ENCODE results near the gene ORC4.
"Not testable (repeated sequence)": the region's sequence is repeated elsewhere in the genome, so short reads cannot be mapped to it uniquely, and the experiment has no call there.

Gene ORC4

DNA sequence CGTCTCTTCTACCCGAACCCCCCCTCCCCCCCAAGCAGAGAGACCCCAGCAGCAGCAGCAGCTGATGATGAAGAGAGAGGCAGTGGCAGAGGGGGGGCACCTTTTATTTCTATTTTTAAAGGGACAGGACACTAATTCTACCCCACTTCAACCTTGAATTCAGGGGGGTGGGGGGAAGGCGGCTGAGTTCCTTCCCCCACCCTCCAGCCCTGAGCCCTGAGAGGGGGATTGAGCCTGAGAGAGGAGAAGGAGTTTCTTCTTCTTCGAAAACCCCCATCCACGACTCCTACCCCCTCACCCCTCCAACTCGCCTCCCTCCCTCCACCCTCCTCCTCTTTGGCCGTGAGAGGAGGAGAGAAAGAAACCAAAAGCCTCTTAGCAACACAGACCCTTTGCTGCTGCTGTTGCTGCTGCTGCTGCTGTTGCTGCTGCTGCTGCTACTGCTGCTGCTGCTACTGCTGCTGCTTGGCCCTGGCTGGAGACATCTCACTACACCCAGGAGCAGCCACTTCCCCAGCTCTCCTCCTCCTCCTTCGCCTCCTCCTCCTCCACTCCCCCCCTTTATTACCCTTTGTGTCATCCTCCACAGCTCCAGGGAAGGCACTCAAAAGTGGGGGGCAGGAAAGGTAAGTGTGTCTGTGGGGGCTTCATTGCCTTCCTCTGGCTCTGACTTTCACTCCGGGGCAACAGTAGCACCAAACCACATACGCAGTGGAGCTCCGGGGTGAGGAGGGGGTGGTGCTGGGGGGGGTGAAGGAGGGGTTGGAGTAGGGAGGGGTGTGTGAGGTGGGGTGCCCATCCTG, 723 bp upstream of the ORC4 start, which contains the start of gene MBD5:
Gene MBD5, plus strand, starts transcription at position 33 of the 803 bp plus-strand sequence.
- peak within 1 kb of the TSS; percentile 80 for H3K27ac ChIP-seq
- TF ChIP-seq, protein P1, sequence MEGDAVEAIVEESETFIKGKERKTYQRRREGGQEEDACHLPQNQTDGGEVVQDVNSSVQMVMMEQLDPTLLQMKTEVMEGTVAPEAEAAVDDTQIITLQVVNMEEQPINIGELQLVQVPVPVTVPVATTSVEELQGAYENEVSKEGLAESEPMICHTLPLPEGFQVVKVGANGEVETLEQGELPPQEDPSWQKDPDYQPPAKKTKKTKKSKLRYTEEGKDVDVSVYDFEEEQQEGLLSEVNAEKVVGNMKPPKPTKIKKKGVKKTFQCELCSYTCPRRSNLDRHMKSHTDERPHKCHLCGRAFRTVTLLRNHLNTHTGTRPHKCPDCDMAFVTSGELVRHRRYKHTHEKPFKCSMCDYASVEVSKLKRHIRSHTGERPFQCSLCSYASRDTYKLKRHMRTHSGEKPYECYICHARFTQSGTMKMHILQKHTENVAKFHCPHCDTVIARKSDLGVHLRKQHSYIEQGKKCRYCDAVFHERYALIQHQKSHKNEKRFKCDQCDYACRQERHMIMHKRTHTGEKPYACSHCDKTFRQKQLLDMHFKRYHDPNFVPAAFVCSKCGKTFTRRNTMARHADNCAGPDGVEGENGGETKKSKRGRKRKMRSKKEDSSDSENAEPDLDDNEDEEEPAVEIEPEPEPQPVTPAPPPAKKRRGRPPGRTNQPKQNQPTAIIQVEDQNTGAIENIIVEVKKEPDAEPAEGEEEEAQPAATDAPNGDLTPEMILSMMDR (conservative IDR thresholded peaks at IDR 0.05) = no peak

GRCh38 chr2:148014616-148015015, 5.9 kb downstream of the ORC4 start:
- H3K27ac ChIP-seq = no peak overlapping the region
- TF ChIP-seq, protein P1 (conservative IDR thresholded peaks at IDR 0.05) = no peak
- TF ChIP-seq ZFX (IDR thresholded peaks at IDR 0.05) = no peak

DNA sequence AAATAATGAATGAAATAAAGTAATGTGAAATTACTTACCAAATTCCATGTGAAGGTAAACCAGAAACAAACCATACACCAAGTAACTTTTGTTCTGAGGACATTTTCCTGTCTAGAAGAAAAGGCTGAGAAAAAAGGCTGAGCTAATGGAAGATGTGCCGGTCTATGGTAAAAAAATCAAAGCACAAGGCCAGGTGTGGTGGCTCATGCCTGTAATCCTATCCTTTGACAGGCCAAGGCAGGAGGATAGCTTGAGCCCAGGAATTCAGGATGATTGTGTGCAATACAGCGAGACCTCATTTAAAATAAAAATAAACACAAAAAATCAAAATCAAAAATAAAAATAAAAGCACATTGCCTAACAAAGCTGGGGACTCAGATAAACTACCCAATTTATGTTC, 6.7 kb downstream of the ORC4 start:
- H3K27ac ChIP-seq = no peak overlapping the region
- TF ChIP-seq, protein P1 (conservative IDR thresholded peaks at IDR 0.05) = no peak
- no peak for TF ChIP-seq ZFX (IDR thresholded peaks at IDR 0.05)

- H3K27ac ChIP-seq = not testable (repeated sequence)
Measured at GRCh38 chr2:148008411-148008810, 12.1 kb downstream of the ORC4 start.

- H3K27ac ChIP-seq = no peak overlapping the region
Measured at GRCh38 chr2:148007219-148007900, 13.2 kb downstream of the ORC4 start.

DNA sequence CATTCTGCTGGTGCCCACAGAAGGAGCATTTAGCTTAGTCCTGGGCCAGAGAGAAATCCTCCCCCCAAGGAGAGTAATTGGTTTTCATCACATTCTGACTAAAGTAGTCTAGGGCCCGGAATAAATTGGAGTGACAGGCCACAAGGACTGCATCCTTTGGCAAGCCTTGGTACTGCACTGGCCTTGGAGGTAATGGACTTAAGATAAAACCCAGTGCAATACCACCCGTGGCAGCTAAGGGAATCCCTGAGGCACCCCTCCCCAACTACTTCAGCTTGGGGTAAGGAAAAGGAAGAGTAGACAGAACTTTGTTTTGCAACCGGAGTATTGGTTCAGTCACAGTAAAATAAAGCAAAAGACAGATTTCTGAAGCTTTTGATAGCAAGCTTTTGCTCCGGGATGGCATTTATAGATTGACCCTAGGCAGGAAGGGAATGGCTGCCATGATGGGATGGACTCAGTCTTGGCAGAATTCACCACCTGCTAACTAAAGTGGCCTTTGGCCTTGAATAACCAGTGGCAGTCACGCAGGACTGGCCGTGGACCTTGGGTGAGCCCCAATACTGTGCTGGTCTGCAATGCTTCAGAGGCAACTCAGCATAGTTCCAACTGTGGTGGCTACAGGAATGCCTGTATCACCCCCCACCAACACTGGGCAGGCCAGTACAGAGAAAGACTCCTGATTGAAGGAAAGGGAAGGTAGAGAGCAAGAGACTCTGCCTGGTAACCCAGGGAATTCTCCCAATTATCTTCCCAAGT, 14.1 kb downstream of the ORC4 start:
- TF ChIP-seq, protein P1 (conservative IDR thresholded peaks at IDR 0.05) = no peak
- TF ChIP-seq ZFX (IDR thresholded peaks at IDR 0.05) = no peak
- H3K27ac ChIP-seq = no peak overlapping the region

More at GRCh38 chr2:148007219-148007900, 13.2 kb downstream of the ORC4 start:
- TF ChIP-seq, protein P1 (conservative IDR thresholded peaks at IDR 0.05) = no peak
- no peak for TF ChIP-seq ZFX (IDR thresholded peaks at IDR 0.05)

GRCh38 chr2:148002420-148002819, 18.1 kb downstream of the ORC4 start:
- not testable (repeated sequence) for H3K27ac ChIP-seq

- TF ChIP-seq, protein P1 (conservative IDR thresholded peaks at IDR 0.05) = no peak
- TF ChIP-seq ZFX (IDR thresholded peaks at IDR 0.05) = no peak
- no peak overlapping the region for H3K27ac ChIP-seq
Measured at GRCh38 chr2:148000095-148000494, 20.4 kb downstream of the ORC4 start.
